HepG2 (cell line): Measurements from ENCODE around the gene SAYSD1. TPM values are rescaled to one million over a fixed set of nuclear protein-coding genes. Genes with fewer than 3 reads are reported as not detected.
A peak's percentile ranks its signal among the peaks of the same experiment; 100 is the strongest.

Source experiments
- ATAC-seq: fragments of 200-7000 bp; cut with Tn5 transposase; 3 replicates; pipeline ENCODE4 v1.9.1; 2020; ENCODE audit warnings: mild to moderate bottlenecking, moderate library complexity
- BruUV-seq: library from RNA; stranded (reverse); fragments of 400-500 nt; replicated peaks from 2 replicates; lab custom pipeline; 2021; lab: Mats Ljungman, UMichigan
- CTCF ChIA-PET: fragments of 300-600 bp; formaldehyde crosslinking; extraction: SDS; loops from one replicate; lab custom pipeline; 2021; ENCODE audit warnings: low total read pairs, inconsistent platforms, low intra/inter-chr PET ratio; lab: Yijun Ruan, JAX
- POLR2A ChIA-PET: fragments of 350-600 bp; sonication (Branson Sonifier 250); formaldehyde crosslinking; loops from one replicate; lab custom pipeline; 2020; ENCODE audit warnings: antibody characterized with exemption, inconsistent platforms; lab: Yijun Ruan, JAX
- DNase-seq: peaks from one replicate; pipeline ENCODE4 v3.0.0-alpha.2; 2015; ENCODE audit warnings: low spot score
- FAIRE-seq: peaks from 3 replicates; lab custom pipeline; 2011; peaks lifted over from hg19 to GRCh38; lab: Jason Lieb, UNC
- H2AFZ ChIP-seq: one replicate; pipeline ENCODE4 v1.6.1; 2011; ENCODE audit warnings: low read length, inconsistent platforms
- H3K27ac ChIP-seq: fragments of 300-600 bp; 3 replicates; pipeline ENCODE4 v1.8.0; 2011; ENCODE audit warnings: mixed run types, mild to moderate bottlenecking, mixed read lengths, low read length, inconsistent platforms; ENCODE audit not compliant: insufficient read depth; ENCODE audit errors: extremely low read length
- H3K27me3 ChIP-seq, 2 experiments: fragments of 200-600 bp in 1 of 2; 2 replicates in 1 of 2; 3 replicates in 1 of 2; pipeline versions ENCODE4 v1.6.0 to v1.8.0; 2011; ENCODE audit warnings: low read length in 2 of 2, mild to moderate bottlenecking in 2 of 2, moderate library complexity in 2 of 2, inconsistent platforms in 1 of 2; ENCODE audit not compliant: insufficient read depth in 2 of 2, control insufficient read depth in 1 of 2
- H3K36me3 ChIP-seq, 2 experiments: fragments of 200-600 bp in 1 of 2; replicated peaks in 1 of 2; 2 replicates in 1 of 2; 3 replicates in 1 of 2; pipeline versions ENCODE4 v1.5.1 to v1.8.0; 2011; ENCODE audit warnings: low read length in 2 of 2, inconsistent platforms in 1 of 2; ENCODE audit not compliant: insufficient read depth in 2 of 2, control insufficient read depth in 1 of 2
- H3K4me1 ChIP-seq: 2 replicates; pipeline ENCODE4 v1.5.1; 2012; ENCODE audit warnings: low read length, inconsistent platforms; ENCODE audit not compliant: insufficient read depth
- H3K4me2 ChIP-seq: 2 replicates; pipeline ENCODE4 v1.6.0; 2011; ENCODE audit warnings: low read depth, low read length, inconsistent platforms
- H3K4me3 ChIP-seq, 3 experiments: fragments of 200-600 bp in 1 of 3; sonication (generic), shearing (Covaris generic) in 1 of 3; replicated peaks in 1 of 3; 2 replicates each; pipeline ENCODE4 v1.5.1; 2011 to 2016; ENCODE audit warnings: low read length in 3 of 3, inconsistent platforms in 2 of 3, low read depth in 2 of 3, mild to moderate bottlenecking in 2 of 3, control low read depth in 1 of 3, mixed read lengths in 1 of 3; ENCODE audit not compliant: insufficient read depth in 1 of 3
- H3K79me2 ChIP-seq: one replicate; pipeline ENCODE4 v1.6.1; 2011; ENCODE audit warnings: low read length, inconsistent platforms; ENCODE audit not compliant: insufficient read depth
- H3K9ac ChIP-seq: 2 replicates; pipeline ENCODE4 v1.6.0; 2011; ENCODE audit warnings: mild to moderate bottlenecking, low read depth, low read length, inconsistent platforms; ENCODE audit not compliant: insufficient read depth
- H3K9me3 ChIP-seq: 2 replicates; pipeline ENCODE4 v1.5.1; 2012; ENCODE audit warnings: mild to moderate bottlenecking, low read length
- H4K20me1 ChIP-seq: 2 replicates; pipeline ENCODE4 v1.6.0; 2011; ENCODE audit warnings: inconsistent platforms, mild to moderate bottlenecking, low read length, moderate library complexity; ENCODE audit not compliant: insufficient read depth
- CTCF ChIP-seq: sonication (generic); formaldehyde crosslinking; IDR thresholded peaks from 2 replicates; pipeline ENCODE4 v1.5.0; 2020; ENCODE audit warnings: mild to moderate bottlenecking, missing genetic modification reagents, moderate library complexity
- IKZF5 ChIP-seq: IDR thresholded peaks from 2 replicates; pipeline ENCODE4 v1.6.1; 2018; ENCODE audit warnings: missing genetic modification reagents, mild to moderate bottlenecking, missing compliant biosample characterization
- KLF11 ChIP-seq: IDR thresholded peaks from 2 replicates; pipeline ENCODE4 v1.6.1; 2016; ENCODE audit warnings: missing compliant biosample characterization
- KLF13 ChIP-seq: sonication (generic); formaldehyde crosslinking; IDR thresholded peaks from 2 replicates; pipeline ENCODE4 v1.4.0; 2020; ENCODE audit warnings: mild to moderate bottlenecking, missing genetic modification reagents
- MTF1 ChIP-seq: sonication (generic); formaldehyde crosslinking; IDR thresholded peaks from 2 replicates; pipeline ENCODE4 v1.5.0; 2020; ENCODE audit warnings: missing genetic modification reagents
- MXI1 ChIP-seq: IDR thresholded peaks from 3 replicates; pipeline ENCODE4 v1.6.1; 2012; ENCODE audit warnings: low read depth, low read length, inconsistent platforms, borderline replicate concordance
- NCOR1 ChIP-seq: fragments of 200-600 bp; sonication (generic); IDR thresholded peaks from 2 replicates; pipeline ENCODE4 v1.7.0; 2017; ENCODE audit warnings: antibody characterized with exemption, low read length, borderline replicate concordance
- STAG1 ChIP-seq: sonication (generic); formaldehyde crosslinking; IDR thresholded peaks from 2 replicates; pipeline ENCODE4 v1.4.0; 2020; ENCODE audit warnings: missing genetic modification reagents
- ZKSCAN1 ChIP-seq: fragments of 150-350 bp; IDR thresholded peaks from 2 replicates; pipeline ENCODE4 v1.6.1; 2014; ENCODE audit warnings: low read length
- ZNF646 ChIP-seq: sonication (generic); formaldehyde crosslinking; IDR thresholded peaks from 2 replicates; pipeline ENCODE4 v1.9.0; 2021; ENCODE audit warnings: mild to moderate bottlenecking, missing genetic modification reagents
- ZSCAN21 ChIP-seq: sonication (generic); formaldehyde crosslinking; IDR thresholded peaks from 2 replicates; pipeline ENCODE4 v1.8.0; 2022; ENCODE audit warnings: mild to moderate bottlenecking, missing genetic modification reagents, moderate library complexity, borderline replicate concordance
- WGBS: methylation state at CpG from one replicate; pipeline ENCODE4 v1.1.6; 2017; ENCODE audit warnings: low lambda C conversion rate; 5-methylcytosine and 5-hydroxymethylcytosine counted together
- in situ Hi-C: cut with HindIII; loops from 2 replicates; pipeline ENCODE4 v1.10.0; 2017; ENCODE audit warnings: low pct_unique_long_range_greater_than_20kb; ENCODE audit not compliant: extremely low pct_ligation_motif_present
- intact Hi-C: fragments of 100-400 bp; cut with micrococcal nuclease; formaldehyde crosslinking; loops from one replicate; pipeline ENCODE4 v1.10.0; 2022; ENCODE audit not compliant: unreplicated experiment
- polyA plus RNA-seq, 8 experiments: library from polyadenylated mRNA; depleted of rRNA in 3 of 8; stranded (reverse) in 7 of 8; unstranded in 1 of 8; fragments of >200 nt; fragmentation: Illumina TruSeq in 4 of 8; extraction: Trizol in 4 of 8; gene quantifications; 2 replicates each; pipeline versions ENCODE4 v1.2.1 to v1.2.3, GENCODE V29; 2011 to 2016; ENCODE audit warnings: low read depth in 4 of 8, missing spikeins in 1 of 8, mixed read lengths in 1 of 8; ENCODE audit not compliant: insufficient read depth in 1 of 8
- total RNA-seq, 5 experiments: library from RNA; depleted of rRNA; stranded (reverse); fragments of >200 nt; fragmentation: Illumina TruSeq; extraction: Trizol; gene quantifications; 2 replicates each; pipeline ENCODE4 v1.2.3, GENCODE V29; 2016; ENCODE audit warnings: low read depth in 1 of 5

SAYSD1 gene
- total and polyA plus RNA-seq, 2 of the 13 experiments (the other 11 are each of a cell fraction or from before 2014, with no cell fraction given): 10.1 to 16.0 TPM

GRCh38 chr6:39092124-39092523 lies 22.9 kb downstream of the SAYSD1 start:
- Histone ChIP-seq H3K27me3 (peaks cover 0 to 22% of the 10 kb centered on the region in 2 experiments; a peak in 2 of 5 replicates), H3K36me3 (no peaks in the 10 kb centered on the region), H3K79me2 (no peaks in the 10 kb centered on the region), H3K4me1 (0 out of 2 replicates have a peak, but pooled peaks cover 8% of the 10 kb centered on the region), H3K4me3 (no peak overlapping the region), H4K20me1 (no peaks in the 10 kb centered on the region), H2AFZ (no peak overlapping the region), H3K9me3 (no peaks in the 10 kb centered on the region), H3K27ac (no peak overlapping the region), H3K4me2 (no peak overlapping the region), H3K9ac (no peak overlapping the region)
- DNase-seq (peak; percentile 19), ATAC-seq (peak; percentile 64), FAIRE-seq (peak; percentile 4)
- no TSS peak for BruUV-seq
- 0% methylated on average over 1 of the region's 1 CpG for WGBS
- CTCF ChIA-PET: no interaction called here
- POLR2A ChIA-PET: no interaction called here
- intact Hi-C loops: no loop called here
- in situ Hi-C loops: no loop called here
- TF ChIP-seq ZNF646 (no peak), NCOR1 (no peak), ZKSCAN1 (no peak), KLF13 (CRISPR knock-in tag) (no peak), CTCF (peak; percentile 21; the same call in 1 of the 2 replicates), STAG1 (peak; percentile 38), MTF1 (no peak), KLF11 (CRISPR knock-in tag) (no peak), IKZF5 (CRISPR knock-in tag) (no peak), ZSCAN21 (CRISPR knock-in tag) (no peak), MXI1 (no peak)
